NCI-H1417 (cell line): ENCODE results near the gene TSPAN32.

Source experiments
- DNase-seq, 3 experiments: peaks; one replicate each; lab custom pipeline; 2025; lab: John Stamatoyannopoulos, UW

The TSPAN32 gene

DNA sequence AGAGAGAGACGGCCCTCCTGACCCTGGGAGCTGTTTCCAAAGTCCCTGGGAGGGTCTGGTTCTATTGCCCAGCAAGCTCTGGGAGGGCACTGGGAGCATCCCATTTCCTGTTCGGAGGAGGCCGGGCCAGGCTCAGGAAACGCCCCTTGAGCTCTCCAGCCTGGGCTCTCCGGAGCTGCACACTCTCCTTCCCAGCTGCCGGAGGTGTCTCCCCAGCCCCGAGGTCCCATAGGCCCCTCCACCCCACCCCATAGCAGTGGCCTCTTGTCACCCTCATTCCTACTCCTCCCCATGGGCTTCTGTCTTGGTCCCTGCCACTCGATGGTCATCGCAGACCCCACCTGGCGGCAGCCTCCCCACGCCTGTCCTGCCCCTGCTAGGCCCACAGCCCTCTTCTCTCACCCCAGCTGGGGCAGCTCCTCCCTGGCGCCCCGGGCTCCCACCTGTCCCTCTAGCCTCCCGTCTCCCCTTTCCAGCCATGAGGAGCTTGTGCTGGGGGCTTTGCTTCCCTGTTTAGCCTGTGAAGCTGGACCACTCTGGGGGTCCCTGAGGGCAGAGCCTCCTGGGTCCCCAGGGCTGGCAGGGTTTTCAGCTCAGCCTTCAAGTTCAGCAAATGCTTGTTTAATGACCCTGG lies 2.8 kb downstream of the TSPAN32 start:
- DNase-seq, result no peak

- DNase-seq, result peak; percentile 7 to 69 (median 44)
Observed at GRCh38 chr11:2305140-2305778, 3.4 kb downstream of the TSPAN32 start.

- DNase-seq, result no peak
Observed at GRCh38 chr11:2305788-2306451, 4.1 kb downstream of the TSPAN32 start.

DNA sequence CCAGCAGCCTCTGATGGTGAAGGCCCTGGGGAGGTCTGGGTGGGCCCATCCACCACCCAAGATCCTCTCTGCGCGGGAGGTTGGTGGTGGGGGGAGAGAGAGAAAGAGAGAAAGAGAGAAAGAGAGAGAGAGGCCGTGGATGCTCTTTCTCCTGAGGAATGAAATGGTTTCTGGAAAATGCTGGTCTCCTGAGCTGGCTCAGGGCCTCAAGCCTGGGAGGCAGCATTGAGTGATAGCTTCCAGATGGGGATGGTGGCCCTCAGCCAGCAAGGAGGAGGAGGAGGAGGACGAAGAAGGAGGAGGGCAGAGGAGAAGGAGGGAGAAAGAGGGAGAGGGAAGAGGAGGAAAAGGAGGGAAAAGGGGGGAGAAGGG lies 4.6 kb downstream of the TSPAN32 start:
- no peak for DNase-seq

DNA sequence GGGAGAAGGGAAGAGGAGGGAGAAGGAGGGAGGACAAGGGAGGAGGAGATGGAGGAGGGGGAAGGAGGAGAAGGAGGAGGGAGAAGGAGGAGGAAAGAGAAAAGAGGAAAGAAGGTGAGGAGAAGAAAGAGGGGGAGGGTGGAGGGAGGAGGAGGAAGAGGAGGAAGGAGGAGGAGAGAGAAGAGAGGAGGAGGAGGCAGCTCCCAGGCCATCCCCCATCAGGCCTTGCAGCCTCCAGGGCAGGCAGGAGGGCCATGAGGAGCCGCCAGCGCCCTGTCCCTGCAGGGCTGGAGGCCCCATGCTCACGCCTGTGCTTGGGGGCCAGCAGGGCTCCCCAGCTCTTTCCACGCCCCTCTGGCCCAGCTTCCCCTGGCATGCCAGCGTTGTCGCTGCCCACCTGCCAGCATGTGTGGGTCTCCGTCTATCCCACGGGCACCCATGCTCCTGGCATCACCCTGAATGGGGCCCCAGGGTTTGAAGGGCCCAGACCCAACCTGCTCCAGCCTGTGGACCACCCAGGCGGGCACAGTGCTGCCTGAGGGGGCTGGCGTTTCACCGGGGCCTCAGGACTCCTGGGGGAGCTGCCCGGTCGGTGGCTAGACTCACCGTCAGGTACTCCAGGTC lies 5.2 kb downstream of the TSPAN32 start:
- no peak for DNase-seq

DNA sequence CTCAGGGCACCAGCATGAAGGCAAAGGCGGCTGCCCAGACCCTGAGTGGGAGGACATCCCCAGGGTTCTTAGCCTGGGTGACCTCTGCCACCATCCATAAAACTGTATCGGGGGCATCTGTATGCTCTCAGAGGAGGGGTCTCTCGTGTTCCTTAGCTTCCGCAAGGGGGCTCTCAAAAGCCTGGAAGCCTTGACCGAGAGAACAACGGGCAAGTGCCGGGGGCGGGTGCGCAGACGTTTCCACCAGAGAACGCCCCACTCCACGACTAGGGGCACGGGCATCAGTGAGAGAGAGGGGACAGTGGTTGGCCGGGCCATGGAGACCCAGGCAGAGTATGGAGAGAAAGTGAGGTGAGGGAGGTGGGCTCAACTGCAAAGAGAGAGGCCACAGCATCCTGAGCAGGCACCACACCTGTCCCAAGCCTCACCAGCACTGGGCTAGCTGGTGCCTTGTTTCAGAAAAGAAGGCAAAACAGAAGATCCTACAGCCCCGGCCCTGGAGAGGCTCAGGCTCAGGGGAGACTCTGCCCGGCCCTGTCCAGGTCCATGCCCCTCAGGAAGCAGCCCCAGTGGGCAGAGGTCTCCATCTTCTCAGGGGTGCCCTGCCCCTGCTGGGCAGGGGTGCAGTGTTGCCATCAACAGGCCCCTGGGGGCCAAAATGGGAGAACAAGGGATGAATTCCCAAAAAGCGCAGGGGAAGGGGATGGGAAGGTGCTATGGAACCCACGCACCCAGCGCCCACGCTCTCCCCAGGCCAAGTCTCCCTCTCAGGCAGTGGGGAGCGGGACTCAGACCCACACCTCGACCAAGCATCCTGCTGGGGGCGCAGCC lies 5.9 kb downstream of the TSPAN32 start:
- no peak for DNase-seq

DNA sequence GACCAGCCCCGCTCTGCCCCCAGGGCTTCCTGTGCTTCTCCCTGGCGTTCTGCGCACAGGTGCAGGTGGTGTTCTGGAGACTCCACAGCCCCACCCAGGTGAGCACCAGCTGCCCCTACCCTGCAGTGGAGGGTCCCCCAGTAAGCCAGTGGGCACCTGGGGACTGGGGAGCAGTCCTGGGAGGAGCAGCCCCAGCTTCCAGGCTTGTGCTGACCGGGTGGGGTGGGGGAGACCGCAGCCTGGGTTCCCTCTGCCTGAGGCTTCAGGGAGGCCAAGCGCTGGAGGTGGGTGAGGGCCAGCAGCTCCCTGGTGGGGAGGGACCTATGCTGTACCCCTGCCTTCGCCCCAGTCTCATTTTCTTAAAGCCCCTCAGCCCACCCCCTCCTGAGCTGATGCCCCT lies 6.9 kb downstream of the TSPAN32 start:
- DNase-seq, result peak in 1 of 3 experiments; percentile 37

DNA sequence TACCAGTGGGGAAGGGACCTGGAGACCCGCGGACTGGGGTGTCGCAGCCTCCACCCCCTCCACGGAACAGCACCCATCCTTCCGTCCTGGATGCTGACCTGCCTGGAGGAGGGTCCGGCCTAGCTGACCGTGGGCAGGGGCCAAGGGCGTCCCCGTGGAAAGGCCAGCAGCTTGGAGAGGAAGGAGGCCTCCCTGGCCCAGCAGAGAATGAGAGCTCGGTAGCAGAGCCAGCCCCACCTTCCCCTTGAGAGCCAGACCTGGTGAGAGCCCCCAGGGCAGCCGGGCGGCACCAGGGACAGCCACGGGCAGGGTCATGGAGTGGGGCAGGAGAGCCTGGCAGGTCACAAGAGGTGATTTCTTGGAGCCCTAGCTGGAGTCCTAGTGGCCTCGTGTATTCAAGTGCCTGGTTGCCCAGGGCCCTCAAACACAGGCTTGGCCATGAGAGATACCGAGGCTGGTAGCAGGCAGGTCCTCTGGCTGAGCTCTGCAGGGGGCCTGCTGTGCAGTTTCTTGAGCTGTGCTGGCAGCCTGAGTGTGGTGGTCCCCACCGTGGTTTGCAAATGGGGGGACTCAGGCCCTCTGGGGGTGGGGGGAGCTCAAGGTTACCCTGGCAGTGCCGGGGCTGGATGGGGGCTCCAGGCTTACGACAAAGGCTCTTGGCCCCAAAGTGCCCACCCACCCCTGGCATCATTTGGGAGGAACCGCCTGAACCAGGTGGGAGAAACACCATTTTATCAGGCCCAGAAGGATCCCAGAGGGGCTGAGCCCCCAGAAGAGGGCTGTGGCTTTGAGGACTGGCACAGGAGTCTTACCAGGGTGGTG lies 7.6 kb downstream of the TSPAN32 start:
- no peak for DNase-seq

GRCh38 chr11:2310073-2310785 lies 8.4 kb downstream of the TSPAN32 start:
- no peak for DNase-seq

GRCh38 chr11:2310786-2311352 lies 9.1 kb downstream of the TSPAN32 start:
- no peak for DNase-seq

DNA sequence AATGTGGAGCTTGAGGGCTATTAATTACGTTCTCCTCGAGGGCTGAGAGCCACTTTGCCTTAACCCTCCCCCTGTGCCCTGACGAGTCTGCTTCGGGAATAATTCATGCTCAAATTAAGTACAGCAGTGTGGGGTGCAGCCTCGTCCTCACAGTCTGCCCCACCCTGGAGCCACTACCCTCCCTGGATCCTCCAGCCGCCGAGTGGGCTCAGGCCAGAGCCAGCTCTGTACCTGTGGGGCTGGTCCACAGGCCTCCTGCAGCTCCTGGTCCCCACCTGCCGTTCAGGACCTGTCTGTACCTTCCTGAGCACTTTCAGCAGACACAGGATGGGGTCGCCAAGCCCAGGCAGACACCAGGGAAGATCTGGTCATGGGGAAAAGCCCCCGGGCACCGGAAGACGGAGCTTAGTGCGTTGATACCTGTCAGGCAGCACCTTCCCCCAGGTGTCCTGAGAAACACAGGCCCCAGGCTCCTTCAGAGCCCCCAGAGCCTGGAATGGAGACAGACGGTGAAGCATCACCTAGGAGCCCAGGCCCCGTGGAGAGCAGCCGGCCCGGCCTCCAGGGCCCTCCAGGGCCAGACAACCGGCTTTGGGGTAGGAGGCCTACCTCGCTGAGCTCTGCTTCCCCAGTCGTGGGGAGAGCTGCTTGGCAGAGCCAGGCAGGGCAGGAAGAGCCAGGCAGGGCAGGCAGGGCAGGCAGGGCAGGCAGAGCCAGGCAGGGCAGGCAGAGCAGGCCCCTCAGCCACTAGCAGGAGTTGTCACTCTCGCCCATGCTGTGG lies 9.7 kb downstream of the TSPAN32 start:
- DNase-seq, result peak in 2 of 3 experiments; percentile 52 to 76

DNA sequence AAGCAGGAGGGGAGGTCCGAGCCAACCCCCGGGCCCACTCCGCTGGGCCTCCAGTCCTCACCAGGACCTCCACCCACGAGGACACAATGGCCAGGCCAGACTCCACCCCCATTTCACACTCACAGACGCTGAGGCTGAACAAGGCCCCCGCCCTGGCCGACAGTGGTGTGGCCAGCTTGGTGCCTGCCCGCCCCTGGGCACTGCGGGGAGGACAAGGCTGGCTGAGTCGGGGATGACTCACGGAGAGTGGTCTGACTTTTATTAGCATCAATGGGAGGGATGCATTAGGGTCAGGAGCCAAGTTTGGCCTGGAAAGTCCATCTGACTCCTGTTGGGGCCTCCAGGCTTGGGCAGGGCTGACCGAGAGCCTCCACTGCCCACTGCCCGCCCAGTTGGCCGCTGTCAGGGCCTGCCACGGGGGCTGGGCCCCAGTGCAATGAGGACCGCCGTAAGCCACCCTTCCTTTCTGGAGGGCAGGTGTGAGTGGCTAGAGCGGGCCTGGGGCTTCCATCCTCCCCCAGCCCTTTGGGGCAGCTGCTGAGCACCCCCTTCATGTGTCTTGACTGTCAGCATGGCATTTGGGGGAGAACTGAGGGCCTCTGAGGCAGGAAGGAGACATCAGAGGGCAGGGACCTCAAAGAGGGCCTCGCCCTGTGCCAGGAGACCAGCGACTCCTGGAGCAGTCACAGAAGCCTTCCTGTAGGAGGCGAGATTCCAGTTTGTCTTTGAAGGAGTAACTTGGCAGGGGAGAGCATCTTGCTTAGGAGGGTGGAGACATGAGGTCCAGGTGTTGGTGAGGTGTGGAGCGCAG lies 10.6 kb downstream of the TSPAN32 start:
- no peak for DNase-seq

- no peak for DNase-seq
Observed at GRCh38 chr11:2313051-2313951, 11.5 kb downstream of the TSPAN32 start.

DNA sequence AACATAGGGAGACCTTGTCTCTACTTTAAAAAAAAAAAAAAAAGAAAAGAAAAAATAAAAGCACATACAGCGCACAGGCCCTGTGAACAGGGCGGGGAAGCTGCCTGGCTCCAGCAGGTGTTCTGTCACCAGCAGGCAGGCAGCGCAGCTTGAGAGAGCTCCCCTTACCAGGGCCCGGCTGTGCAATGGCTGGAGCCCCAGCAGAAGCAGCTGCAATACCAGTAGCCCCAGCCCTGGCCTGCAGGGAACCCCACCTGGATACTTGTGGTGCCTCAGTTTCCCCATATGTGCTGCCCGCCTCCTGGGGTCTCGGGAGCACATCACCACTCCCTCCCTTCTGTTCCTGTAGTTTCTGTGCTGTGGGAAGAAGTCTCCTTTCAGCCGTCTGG lies 12.3 kb downstream of the TSPAN32 start:
- no peak for DNase-seq

DNA sequence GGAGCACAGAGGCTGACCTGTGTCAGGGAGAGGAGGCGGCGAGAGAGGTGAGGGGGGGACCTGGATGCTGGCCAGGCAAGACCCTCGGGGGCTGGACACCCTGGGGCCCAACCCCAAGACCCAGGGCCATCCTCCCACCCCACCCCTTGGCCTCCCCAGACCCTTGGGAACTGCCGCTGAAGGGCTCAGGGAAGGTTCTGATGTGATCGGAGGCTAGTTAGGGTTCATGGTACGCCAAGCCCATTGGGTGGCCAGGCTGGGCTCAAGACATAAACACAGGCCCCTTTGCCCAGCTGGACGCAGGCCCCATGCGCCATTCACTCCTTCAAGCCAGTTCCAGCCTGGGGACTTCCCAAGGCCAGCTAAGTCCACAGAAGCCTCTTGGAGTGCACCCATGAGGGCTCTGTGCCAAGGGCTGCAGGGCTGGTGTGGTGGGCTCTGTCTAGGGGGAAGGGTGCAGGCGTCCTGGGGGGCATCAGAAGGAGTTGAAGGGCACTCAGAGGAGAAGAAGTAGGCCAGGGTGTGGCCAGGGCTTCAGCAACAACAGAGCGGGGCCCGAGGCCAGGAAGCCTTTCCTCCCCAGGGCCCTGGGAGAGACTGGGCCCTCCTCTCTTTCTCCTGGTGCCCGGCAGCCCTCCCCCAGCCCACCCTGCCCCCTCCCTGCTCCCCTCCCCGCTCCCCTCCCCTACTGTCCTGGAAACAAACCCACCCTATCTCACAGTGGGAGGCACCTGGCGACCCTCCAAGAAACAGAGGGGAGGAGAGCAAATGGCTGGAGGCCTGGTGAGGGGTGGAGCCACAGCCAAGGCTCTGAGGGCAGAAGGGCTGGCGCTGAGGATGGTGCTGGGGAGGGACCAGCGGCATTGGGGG lies 12.9 kb downstream of the TSPAN32 start:
- DNase-seq, result peak in 2 of 3 experiments; percentile 26 to 72

GRCh38 chr11:2315395-2316168 lies 13.8 kb downstream of the TSPAN32 start:
- no peak for DNase-seq
